Transverse colon (tissue), 4 donors: ENCODE results near the gene MID1. TPM values are rescaled to one million over a fixed set of nuclear protein-coding genes. Genes with fewer than 3 reads are reported as not detected.

Source experiments
- DNase-seq: peaks from one replicate; pipeline ENCODE4 v3.0.0-alpha.2; 2019
- H3K27ac ChIP-seq, 4 donors: fragments of 200-600 bp; sonication (generic); 2 replicates each; pipeline ENCODE4 v1.5.1; 2016 to 2018; ENCODE audit warnings: inconsistent platforms in 4 of 4
- H3K27me3 ChIP-seq: fragments of 200-600 bp; sonication (generic); 2 replicates; pipeline ENCODE4 v1.5.1; 2017; ENCODE audit warnings: inconsistent platforms
- H3K36me3 ChIP-seq, 4 donors: fragments of 200-600 bp; sonication (generic); 2 replicates each; pipeline ENCODE4 v1.5.1; 2017 to 2019; ENCODE audit warnings: inconsistent platforms in 4 of 4
- H3K4me1 ChIP-seq, 4 donors: fragments of 200-600 bp; sonication (generic); 2 replicates each; pipeline ENCODE4 v1.5.1; 2017 to 2020; ENCODE audit warnings: inconsistent platforms in 4 of 4
- H3K4me3 ChIP-seq, 4 donors: fragments of 200-600 bp; sonication (generic); 1 replicate in 1 of 4; 2 replicates in 3 of 4; pipeline versions ENCODE4 v1.5.1 to v1.6.1; 2017 to 2019; ENCODE audit warnings: inconsistent platforms in 4 of 4
- H3K9me3 ChIP-seq, 2 donors: fragments of 200-600 bp; sonication (generic); 2 replicates each; pipeline ENCODE4 v1.5.1; 2017 to 2019; ENCODE audit warnings: inconsistent platforms in 2 of 2
- CTCF ChIP-seq, 5 experiments: fragments of 200-600 bp in 3 of 5; fragments of 450-650 bp in 2 of 5; sonication (generic) in 3 of 5; IDR thresholded peaks; 1 replicate in 2 of 5; 2 replicates in 3 of 5; pipeline ENCODE4 v1.5.1; 2016 to 2017; ENCODE audit warnings: antibody characterized with exemption in 5 of 5, inconsistent platforms in 3 of 5, mild to moderate bottlenecking in 2 of 5, moderate library complexity in 1 of 5
- EP300 ChIP-seq: sonication (generic); formaldehyde crosslinking; IDR thresholded peaks from one replicate; pipeline ENCODE4 v1.6.1; 2017; ENCODE audit warnings: antibody characterized with exemption, low read depth
- POLR2A ChIP-seq: fragments of 450-650 bp; IDR thresholded peaks from one replicate; pipeline ENCODE4 v1.6.1; 2016; ENCODE audit warnings: antibody characterized with exemption, mild to moderate bottlenecking, moderate library complexity
- POLR2AphosphoS5 ChIP-seq, 3 donors: sonication (generic); formaldehyde crosslinking; IDR thresholded peaks; one replicate each; pipeline ENCODE4 v1.6.1; 2016; ENCODE audit warnings: antibody characterized with exemption in 3 of 3
- WGBS, 2 donors: methylation state at CpG; one replicate each; pipeline ENCODE4 v1.1.5; 2018; ENCODE audit warnings: low coverage in 1 of 2; 5-methylcytosine and 5-hydroxymethylcytosine counted together
- in situ Hi-C, 4 donors: fragments of 200-750 bp; cut with MboI; loops; one replicate each; pipeline versions ENCODE4 v1.15.0 to v1.15.1; 2017; ENCODE audit warnings: low sequenced_read_pairs in 3 of 4, low pct_ligation_motif_present in 1 of 4, low pct_unique_long_range_greater_than_20kb in 1 of 4
- intact Hi-C: fragments of 100-400 bp; cut with DNase I; formaldehyde crosslinking; loops from one replicate; pipeline ENCODE4 v1.15.1; 2023; ENCODE audit warnings: low total_unique reads
- total RNA-seq, 4 donors: library from RNA; depleted of rRNA; stranded (reverse); fragments of >200 nt; gene quantifications; one replicate each; pipeline ENCODE4 v1.1.0, GENCODE V29; 2016

MID1 gene
- total RNA-seq, 4 donors from 2014 or later, result 27.0 to 85.2 (median 37.7) TPM

GRCh38 chrX:10479508-10479907 lies 140.9 kb downstream of the MID1 start:
- Histone ChIP-seq H3K4me1 (peaks cover 0 to 3% (median 0%) of the 10 kb centered on the region in 4 donors), H3K9me3 (no peaks in the 10 kb centered on the region), H3K36me3 (no peaks in the 10 kb centered on the region), H3K27me3 (no peaks in the 10 kb centered on the region), H3K4me3 (no peak overlapping the region), H3K27ac (no peak overlapping the region)
- in situ Hi-C loops, result no loop called here
- intact Hi-C loops, result loop anchor here (10.0 kb wide), 1 partner anchor 115 kb away; no protein-coding TSS in a partner anchor
- TF ChIP-seq POLR2A (no peak), EP300 (no peak), CTCF (IDR thresholded peaks at IDR 0.05) (no peak), POLR2AphosphoS5 (IDR thresholded peaks at IDR 0.05) (no peak)
- DNase-seq, result no peak
- WGBS, 2 donors, result 78 to 89% methylated on average over 3 of the region's 3 CpGs

DNA sequence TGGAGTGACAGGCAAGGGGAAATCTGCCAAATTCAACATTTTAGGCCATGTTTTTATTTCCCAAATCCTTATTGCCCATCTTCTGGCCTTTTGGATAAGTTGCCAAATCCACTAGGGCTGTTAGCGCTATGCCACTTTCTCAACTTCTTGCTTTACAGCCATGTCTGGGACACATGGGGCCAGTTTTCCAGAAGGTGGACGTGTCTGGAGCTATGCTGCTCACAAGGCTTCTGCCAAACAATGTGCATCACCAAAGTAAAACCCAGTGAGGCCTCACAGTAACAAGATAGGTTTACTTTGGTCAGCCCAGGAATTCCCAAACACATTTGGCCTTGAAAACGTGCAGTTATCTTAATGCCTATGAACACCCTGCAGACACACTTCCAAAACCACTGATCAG lies 142.9 kb downstream of the MID1 start:
- Histone ChIP-seq H3K9me3 (no peaks in the 10 kb centered on the region), H3K27ac (no peak overlapping the region), H3K4me1 (no peaks in the 10 kb centered on the region), H3K27me3 (no peaks in the 10 kb centered on the region), H3K36me3 (no peaks in the 10 kb centered on the region), H3K4me3 (no peak overlapping the region)
- WGBS, 2 donors, result 64% methylated on average over 3 of the region's 3 CpGs; no CpG with 5 or more reads in 1 of the 2 donors
- TF ChIP-seq POLR2AphosphoS5 (IDR thresholded peaks at IDR 0.05) (no peak), CTCF (IDR thresholded peaks at IDR 0.05) (no peak), EP300 (no peak), POLR2A (no peak)
- no peak for DNase-seq
- in situ Hi-C loops (no loop called here), intact Hi-C loops (loop anchor here (10.0 kb wide), 1 partner anchor 117 kb away; no protein-coding TSS in a partner anchor)

GRCh38 chrX:10474913-10475568 lies 145.3 kb downstream of the MID1 start:
- no peaks in the 10 kb centered on the region for H3K9me3 ChIP-seq
- intact Hi-C loops (loop anchor here (10.0 kb wide), 1 partner anchor 120 kb away; no protein-coding TSS in a partner anchor), in situ Hi-C loops (no loop called here)
- no peaks in the 10 kb centered on the region for H3K4me1 ChIP-seq
- WGBS, 2 donors, result 71 to 73% methylated on average over 3 to 6 of the region's 6 CpGs
- TF ChIP-seq EP300, result no peak
- TF ChIP-seq POLR2AphosphoS5 (IDR thresholded peaks at IDR 0.05), result no peak
- no peaks in the 10 kb centered on the region for H3K36me3 ChIP-seq
- H3K27me3 ChIP-seq, result no peaks in the 10 kb centered on the region
- DNase-seq, result no peak
- H3K4me3 ChIP-seq, result no peak overlapping the region
- no peak overlapping the region for H3K27ac ChIP-seq

- 50% methylated on average over 1 of the region's 1 CpG; no CpG with 5 or more reads in 1 of the 2 donors for WGBS, 2 donors
- no peaks in the 10 kb centered on the region for H3K36me3 ChIP-seq
- DNase-seq, result no peak
- in situ Hi-C loops (no loop called here), intact Hi-C loops (loop anchor here (10.0 kb wide), 1 partner anchor 120 kb away; no protein-coding TSS in a partner anchor)
- no peak overlapping the region for H3K4me3 ChIP-seq
- H3K27me3 ChIP-seq, result no peaks in the 10 kb centered on the region
- TF ChIP-seq EP300 (no peak), POLR2A (no peak), POLR2AphosphoS5 (IDR thresholded peaks at IDR 0.05) (no peak), CTCF (IDR thresholded peaks at IDR 0.05) (no peak)
- no peaks in the 10 kb centered on the region for H3K9me3 ChIP-seq
- H3K27ac ChIP-seq, result no peak overlapping the region
- H3K4me1 ChIP-seq, result no peaks in the 10 kb centered on the region
These were observed 145.9 kb downstream of the MID1 start for GRCh38 chrX:10474510-10474909.
